NCI-H2196 (cell line): ENCODE results near the gene RASAL2.
"Not testable (repeated sequence)": the region's sequence is repeated elsewhere in the genome, so short reads cannot be mapped to it uniquely, and the experiment has no call there.

Experiments used
- DNase-seq: peaks from one replicate; lab custom pipeline; 2025; ENCODE audit not compliant: unreplicated experiment; lab: John Stamatoyannopoulos, UW

RASAL2 gene

DNA sequence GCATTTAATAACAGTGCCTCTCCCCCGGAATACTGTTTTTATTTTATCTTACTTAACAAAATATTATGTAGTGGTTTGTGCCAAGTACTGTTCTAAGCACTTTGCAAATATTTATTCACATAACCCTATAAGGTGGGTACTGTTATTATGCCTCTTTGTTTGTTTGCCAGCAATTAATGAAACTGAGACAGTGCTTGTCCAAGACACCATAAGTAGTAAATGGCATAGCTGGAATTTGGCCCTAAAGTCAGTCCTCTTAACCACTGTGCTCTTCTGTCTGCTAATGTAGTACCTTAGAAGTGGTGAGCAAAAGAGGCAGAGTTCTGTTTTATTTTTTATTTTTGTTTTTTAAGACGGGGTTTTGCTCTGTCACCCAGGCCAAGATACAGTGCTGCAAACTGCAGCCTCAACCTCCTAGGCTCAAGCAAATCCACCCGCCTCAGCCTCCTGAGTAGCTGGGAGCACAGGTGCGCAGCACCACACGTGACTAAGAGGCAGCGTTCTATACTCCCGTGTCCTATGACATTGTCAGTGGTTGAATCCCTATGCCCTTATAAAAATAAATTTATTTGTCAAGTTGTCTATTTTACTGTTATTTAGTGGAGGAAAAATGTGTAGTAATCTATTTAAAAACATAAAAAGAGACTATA lies 237.1 kb downstream of the RASAL2 start:
- DNase-seq, result no peak

DNA sequence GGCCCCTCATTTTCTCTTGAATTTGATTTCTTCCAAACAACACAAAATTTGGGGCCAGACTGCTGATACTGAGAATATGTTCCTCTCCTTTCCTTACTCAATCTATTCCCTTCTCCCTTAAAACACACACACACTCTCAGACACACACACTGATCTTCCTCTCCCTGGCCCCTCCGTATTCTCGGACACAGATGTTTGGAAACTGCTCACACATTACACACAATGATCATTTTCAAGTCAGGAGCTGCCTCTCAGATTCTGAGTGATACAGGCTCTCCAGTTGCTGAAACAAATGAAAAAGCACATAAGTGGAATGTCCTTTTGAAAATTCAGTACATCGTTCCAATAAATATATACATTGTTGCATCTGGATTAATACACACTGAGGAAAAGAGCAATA lies 241.5 kb downstream of the RASAL2 start:
- DNase-seq, result no peak

DNA sequence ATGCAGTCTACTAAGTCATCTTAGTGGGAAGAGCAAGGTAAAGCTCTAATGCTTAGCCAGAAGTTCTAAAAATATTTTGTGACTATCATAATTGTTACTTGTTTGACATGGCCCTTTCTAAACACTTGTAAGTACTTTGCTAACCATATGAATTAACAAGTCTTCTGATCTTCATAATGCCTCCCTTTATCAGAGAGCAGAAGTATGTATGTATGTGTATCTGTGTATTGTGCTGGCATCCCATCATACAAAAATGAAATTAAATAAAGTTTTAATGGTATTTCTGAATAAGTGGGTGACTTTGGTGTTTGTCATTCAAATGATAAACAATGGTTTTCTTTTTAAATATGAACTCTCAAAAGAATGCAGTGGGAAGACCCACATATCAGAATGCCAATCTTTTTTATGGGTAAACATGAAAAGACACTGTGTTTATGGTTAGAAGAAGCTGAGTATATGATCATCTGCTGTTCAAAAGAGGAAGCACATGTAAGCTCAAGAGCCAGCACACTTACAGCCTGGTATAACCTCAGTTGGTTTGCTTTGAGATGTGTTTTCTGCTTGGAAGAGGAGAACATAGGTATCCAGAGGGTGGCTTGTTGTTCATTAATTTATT lies 243.3 kb downstream of the RASAL2 start:
- DNase-seq, result no peak

DNA sequence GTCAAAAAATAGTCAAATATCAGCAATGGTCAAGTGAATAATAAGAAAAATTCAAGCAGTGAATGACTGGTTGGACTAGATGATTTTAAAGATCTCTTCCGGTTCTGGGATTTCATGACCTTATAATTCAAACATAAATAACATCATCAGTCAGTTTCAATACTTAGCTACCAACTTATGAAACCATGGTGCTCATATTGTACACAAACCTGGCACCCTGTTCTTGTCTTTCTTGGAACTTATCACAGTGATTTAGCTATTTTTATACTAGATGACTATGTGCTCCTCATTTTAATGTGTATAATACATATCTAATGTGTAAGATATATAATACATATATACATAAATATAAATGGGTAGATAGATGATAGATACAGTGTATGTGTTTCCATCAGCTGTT lies 245.9 kb downstream of the RASAL2 start:
- DNase-seq, result no peak

DNA sequence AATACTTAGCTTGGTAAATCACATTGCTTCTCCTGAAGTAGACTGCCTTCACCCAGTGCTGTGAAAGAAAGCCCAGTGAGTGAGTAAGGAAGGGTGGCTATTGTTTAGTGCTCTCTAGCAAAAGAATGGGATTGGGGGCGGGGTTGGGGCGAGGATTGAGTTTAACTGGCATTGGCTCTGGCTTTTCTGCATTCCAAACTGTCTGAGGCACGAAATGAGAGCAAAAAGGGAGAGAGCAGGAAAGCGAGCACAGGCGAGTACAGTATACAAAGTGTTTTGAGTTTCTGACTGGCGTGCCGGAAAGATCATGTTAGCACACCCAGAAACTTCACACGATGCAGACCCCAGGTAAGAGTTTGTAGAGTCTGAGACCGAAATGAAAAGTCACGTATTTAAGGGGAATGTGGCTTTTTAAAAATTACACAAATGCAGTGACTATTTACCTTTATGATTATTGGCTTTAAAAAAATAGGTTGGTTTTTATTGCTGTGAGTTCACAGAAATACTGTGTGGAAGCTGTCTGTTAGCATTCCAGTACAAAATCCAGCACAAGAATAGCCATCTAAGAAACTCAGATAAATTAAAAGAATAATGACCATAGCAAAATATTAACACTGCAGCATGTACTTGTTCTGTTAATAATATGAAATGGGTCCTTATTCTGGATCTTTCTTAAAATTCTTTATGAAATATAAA lies 247.5 kb downstream of the RASAL2 start:
- DNase-seq, result no peak

DNA sequence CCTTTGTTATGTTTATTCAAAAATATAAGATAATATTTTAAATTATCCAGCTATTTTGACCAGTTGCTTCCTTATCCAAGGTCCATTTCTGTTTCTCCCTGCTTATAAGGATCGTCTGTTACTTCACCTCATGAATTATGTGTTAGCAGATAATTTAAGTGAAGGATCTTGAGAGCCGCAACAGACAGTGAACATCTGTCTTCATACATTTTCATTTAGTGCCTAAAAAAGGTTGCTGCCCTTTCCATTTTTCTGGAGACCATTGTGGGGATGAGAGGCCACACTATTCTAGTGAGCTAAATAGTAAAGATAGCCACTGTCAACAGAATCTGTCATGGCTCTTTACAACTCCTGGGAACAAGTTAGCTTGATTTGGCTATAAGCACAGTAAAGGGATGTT lies 248.8 kb downstream of the RASAL2 start:
- DNase-seq, result no peak

DNA sequence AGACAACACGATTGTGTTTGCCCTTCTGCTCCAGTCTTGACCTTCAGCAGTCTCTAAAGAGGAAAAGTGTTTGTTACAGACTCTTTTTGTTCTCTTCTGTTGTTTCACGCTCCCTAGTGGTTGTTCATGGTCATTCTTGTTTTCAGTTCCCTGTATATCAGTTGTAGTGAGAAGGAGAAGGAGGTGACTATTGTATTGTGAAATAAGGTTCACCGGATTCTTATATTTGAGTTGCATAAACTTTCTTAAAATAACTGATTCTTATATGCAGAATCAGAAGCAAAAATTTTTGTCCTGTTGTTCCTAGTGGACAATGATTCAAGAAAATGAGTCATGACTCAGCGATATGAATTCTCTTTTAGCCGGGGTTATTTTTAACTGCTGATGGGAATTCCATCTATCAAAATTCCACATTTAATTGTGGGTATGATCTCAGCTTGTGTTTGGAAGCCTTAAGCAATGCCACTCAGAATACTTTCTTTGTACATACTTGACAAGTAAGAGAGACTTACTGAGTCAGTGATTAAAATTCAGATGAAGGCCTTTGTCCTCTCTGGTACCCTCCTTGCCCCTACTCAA lies 250.7 kb downstream of the RASAL2 start:
- DNase-seq, result no peak

DNA sequence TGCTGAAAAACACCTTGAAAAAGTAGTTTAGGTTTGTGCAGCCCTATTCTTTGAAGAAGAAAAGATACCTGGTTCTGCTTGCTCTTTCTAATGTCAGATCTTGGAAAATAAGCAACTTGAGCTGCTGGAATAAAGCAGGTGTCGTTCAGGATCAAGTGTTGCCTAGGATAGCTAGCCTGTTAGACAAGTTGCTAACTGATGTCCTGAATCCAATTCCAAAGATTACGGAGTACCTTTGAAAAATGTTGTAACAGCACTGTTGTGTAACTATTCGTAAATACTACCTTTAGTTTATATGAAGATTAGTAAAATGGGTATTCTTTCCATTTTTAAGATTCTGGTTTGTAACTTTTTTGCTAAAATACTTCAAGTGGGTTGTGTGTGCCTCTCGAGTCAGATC lies 251.3 kb downstream of the RASAL2 start:
- no peak for DNase-seq

DNA sequence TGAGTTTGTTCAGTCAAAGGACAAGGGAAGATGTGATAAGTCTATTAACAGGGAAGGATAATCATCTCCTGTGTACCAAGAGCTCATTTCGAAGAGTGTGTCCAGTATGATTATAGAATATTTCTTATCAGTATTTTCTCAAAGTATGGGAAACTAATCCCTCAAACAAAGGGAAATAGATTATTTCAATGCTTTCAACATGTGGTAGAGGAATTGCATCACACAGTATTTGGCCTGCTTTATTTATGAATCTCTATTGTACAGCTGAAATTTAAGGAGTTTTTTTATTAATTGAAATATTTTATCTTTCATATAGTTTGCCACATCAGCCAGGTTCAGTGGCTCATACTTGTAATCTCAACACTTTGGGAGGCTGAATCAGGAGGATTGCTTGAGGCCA lies 251.9 kb downstream of the RASAL2 start:
- no peak for DNase-seq

DNA sequence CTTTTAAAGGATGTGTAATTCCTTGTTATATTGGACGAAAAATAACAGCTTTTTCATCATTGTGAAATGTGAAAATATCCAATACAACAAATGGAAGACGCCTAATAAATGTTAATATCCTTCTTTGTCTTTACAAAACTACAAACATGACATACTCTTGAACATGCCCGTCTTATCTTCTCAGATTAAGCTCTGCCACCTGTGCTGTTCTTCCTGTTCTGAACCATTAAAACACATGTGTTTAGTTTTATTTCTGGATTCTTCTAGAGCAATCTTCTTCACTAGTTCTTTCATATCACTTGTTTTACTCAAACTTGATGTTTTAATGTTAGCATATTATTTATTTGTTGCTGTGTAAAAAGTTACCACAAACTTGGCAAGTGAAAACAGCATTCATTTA lies 255.9 kb downstream of the RASAL2 start:
- no peak for DNase-seq

DNA sequence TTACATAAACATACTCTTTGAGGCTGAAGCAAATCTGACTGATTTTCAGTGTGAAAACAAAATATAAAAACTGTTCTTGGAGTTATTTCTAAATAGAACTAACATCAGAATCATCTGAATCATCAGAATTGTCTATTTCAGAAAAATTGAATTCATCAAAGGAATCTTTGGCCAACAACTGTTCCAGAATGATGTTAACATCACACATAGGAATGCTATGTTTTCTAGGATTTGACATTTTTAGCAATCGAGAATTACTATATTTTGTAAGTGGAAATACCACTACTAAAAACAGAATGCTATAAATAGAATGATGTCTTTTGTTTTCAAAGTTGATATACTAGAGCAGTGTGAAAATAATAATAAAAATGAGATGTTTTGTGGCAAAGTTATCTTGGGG lies 258.0 kb downstream of the RASAL2 start:
- not testable (repeated sequence) for DNase-seq

DNA sequence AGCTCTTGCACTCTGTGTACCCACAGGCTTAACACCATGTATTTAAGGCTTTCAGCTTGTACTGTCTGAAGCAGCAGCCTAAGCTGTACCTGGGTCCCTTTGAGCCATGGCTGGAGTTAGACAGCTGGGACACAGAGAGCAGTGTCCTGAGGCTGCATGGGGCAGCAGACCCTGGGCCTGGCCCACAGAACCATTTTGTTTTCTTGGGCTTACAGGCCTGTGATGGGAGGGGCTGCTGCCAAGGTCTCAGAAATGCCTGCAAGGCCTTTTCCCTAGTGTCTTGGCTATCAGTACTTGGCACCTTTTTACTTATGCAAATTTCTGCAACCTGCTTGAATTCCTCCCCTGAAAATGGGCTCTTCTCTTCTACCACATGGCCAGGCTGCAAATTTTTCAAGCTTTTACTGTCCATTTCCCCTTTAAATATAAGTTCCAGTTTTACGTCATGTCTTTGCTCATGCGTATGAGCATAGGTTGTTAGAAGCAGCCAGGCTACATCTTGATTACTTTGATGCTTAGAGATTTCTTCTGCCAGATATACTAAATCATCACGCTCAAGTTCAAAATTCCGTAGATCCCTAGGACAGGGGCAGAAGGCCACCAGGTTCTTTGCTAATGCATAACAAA lies 259.0 kb downstream of the RASAL2 start:
- DNase-seq, result no peak

DNA sequence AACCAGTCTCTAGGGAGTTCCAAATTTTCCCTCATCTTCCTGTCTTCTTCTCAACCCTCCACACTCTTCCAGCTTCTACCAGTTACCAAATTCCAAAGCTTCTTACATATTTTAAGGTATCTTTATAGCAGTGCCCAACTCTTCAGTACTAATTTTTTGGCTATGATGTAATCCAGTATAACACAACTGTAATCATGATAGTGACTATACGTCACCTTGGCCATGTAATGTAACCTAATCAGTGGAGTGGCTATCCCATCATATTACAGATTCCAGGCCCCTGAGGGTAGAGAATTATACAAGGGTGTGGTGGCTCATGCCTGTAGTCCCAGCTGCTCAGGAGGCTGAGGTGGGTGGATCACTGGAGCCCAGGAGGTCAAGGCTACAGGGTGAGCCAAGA lies 259.6 kb downstream of the RASAL2 start:
- no peak for DNase-seq

DNA sequence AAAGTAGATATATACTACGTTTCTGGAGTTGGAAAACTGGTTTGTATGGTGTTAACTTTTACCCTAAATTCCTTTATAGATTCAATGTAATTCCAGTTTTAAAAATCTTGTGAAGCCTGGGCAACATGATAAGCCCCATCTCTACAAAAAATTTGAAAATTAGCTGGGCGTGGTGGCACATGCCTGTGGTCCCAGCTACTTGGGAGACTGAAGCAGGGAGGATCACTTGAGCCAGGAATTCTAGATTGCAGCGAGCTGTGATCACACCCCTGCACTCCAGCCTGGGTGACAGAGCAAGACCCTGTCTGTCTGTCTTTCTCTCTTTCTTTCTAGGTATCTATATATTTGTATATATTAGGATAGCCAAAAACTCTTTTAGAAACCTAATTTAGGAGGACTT lies 260.9 kb downstream of the RASAL2 start:
- no peak for DNase-seq

DNA sequence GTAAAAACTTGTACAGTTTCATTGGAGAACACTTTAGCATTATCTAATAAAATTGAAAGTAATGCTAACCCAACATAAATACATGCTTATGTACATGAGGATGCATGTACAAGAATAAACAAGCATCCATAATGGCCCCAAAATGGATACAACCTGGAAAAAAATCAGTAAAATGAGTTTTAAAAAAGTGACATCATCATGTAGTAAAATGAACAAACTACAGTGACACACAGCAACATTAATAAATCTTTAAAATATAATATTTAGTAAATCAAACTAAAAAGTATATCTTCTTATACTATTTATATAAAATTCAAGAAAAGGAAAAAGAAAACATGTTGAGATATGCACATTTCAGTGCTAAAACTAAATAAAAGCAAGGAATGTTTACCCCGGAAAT lies 262.4 kb downstream of the RASAL2 start:
- DNase-seq, result no peak

DNA sequence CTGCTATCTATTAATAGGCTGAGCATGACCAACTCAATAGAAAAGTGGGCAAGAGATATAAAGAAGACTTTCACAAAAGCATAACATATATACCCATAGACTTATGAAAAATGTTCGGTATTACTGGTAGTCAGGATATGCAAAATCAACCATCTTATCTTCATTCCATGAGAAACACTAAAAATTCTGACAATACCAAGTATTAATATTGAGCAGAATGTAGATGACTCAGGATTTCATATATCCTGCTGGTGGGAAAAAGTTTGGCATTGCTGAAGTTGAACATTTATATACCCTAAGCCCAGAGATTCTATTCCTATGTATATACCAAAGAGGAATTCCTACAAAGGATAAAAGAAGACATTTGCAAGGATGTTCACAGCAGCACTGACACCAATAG lies 264.6 kb downstream of the RASAL2 start:
- DNase-seq, result no peak

DNA sequence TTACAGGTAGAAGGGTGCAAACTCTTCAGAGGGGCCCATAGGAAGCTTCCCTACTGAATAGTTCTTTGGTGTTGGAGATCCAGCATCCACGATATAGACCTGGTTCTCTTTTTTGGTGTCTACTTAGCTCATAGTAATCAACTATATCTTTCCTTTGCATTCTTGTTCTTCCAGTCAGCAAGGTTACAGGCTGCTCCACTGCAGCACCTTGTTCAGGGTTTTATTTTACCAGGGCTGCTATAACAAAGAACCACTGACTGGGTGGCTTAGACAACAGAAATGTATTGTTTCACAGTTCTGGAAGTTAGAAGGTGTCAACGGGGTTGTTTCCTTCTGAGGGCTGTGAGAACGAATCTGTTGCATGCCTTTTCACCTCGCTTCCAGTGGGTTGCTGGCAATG lies 266.5 kb downstream of the RASAL2 start:
- no peak for DNase-seq

DNA sequence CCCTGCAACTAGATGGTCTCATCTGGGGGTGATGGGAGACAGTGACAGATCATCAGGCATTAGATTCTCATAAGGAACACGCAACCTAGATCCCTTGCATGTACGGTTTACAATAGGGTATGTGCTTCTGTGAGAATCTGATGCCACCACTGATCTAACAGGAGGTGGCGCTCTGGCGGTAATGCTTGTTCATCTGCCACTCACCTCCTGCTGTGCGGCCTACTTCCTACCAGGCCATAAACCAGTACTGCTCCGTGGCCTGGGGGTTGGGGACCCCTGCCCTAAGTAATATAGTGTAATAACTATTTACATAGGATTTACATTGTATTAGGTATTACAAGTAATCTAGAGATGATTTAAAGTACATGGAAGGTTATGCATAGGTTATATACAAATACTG lies 267.9 kb downstream of the RASAL2 start:
- DNase-seq, result no peak

DNA sequence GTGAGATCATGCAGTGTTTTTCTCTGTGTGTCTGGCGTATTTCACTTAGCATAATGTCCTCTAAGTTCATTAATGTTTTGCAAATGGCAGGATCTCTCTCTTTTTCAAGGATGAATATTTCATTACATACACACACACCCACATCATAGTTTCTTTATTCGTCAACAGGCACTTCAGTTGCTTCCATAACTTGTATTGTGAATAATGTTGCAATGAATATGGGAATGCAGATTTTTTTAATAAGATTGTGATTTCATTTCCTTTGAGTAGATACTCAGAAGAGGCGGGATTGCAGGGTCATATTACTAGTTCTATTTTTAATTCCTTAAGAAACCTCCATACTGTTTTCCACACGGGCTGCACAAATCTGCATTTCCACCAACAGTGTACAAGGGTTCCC lies 268.8 kb downstream of the RASAL2 start:
- no peak for DNase-seq

DNA sequence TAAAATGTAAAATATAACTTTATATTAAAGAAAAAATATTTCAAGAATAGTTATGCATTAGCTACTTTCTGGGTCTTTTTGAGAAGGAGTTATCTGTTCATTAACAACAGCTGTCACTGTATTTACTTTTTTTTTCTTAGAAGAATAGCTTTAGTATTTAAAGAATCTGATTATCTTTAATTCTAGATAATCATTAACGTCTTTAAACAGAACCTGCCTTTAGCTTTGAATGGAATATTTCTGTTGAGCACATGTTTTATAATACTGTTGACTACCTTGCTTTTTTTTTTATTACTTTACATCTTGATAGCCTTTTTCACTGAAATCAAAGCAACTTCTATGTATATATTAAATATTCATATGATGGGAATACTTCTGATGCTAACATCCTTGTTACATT lies 270.9 kb downstream of the RASAL2 start:
- DNase-seq, result no peak

DNA sequence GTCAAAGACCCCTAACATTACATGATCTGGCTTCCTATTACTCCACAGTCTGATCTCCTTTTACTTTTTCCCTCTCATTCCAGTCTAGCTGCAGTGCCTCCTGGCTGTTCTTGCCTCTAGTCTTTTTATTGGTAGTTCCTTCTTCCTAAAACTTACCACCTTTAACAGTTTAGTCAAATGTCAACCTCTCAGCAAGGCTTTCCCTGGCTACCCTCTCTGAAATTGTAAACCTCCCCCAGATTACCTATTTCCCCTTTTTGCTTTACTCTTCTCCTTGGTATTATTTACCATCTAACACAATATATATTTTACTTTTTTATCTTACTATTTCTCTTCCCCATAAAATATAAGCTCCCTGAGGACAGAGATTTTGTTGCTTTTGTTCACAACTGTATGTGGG lies 273.2 kb downstream of the RASAL2 start:
- DNase-seq, result no peak

DNA sequence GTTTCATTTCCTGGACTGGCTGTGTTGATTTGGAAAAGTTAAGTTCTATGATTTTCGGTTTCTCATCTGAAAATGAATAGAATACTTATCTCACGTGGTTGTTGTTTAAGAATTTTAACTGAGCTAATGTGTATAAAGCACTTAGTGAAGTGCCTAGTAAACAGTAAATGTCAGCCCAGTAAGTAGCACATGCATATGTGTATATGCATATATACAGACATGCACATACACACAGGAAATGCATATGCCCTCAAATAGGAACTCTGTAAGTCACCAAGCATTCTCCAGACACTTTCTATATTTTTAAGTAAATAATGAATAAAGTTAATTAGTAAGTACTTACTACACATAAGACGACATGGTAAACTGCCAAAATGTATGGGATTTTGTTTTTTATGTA lies 274.3 kb downstream of the RASAL2 start:
- DNase-seq, result no peak
